MCF 10A (cell line): ENCODE measurements around the gene CLDN7. TPM values are rescaled to one million over a fixed set of nuclear protein-coding genes. Genes with fewer than 3 reads are reported as not detected.

ENCODE experiments used
- BruUV-seq: library from RNA; stranded (reverse); fragments of 400-500 nt; replicated peaks from 2 replicates; lab custom pipeline; 2021; lab: Mats Ljungman, UMichigan
- CTCF ChIA-PET: fragments of 300-600 bp; sonication (Branson Sonifier 250); formaldehyde crosslinking; extraction: SDS; loops from one replicate; lab custom pipeline; 2021; ENCODE audit warnings: antibody characterized with exemption, inconsistent platforms; lab: Yijun Ruan, JAX
- POLR2A ChIA-PET: fragments of 300-600, 350-650 bp; sonication (Branson Sonifier 250); formaldehyde crosslinking; extraction: SDS; loops from one replicate; lab custom pipeline; 2020; ENCODE audit warnings: antibody characterized with exemption, inconsistent platforms; lab: Yijun Ruan, JAX
- DNase-seq: peaks from one replicate; pipeline ENCODE4 v3.0.0-alpha.2; 2018; ENCODE audit not compliant: unreplicated experiment
- H3K27ac Mint-ChIP-seq: one replicate; pipeline ENCODE4 v1.8.0; 2022; ENCODE audit warnings: mild to moderate bottlenecking, low read depth, mixed read lengths; ENCODE audit not compliant: unreplicated experiment
- H3K27me3 Mint-ChIP-seq: one replicate; pipeline ENCODE4 v1.8.0; 2022; ENCODE audit warnings: mixed read lengths; ENCODE audit not compliant: insufficient read depth, unreplicated experiment
- H3K36me3 Mint-ChIP-seq: one replicate; pipeline ENCODE4 v1.8.0; 2022; ENCODE audit warnings: mild to moderate bottlenecking, moderate library complexity, mixed read lengths; ENCODE audit not compliant: insufficient read depth, unreplicated experiment
- H3K4me1 Mint-ChIP-seq: one replicate; pipeline ENCODE4 v1.8.0; 2022; ENCODE audit warnings: mixed read lengths; ENCODE audit not compliant: insufficient read depth, unreplicated experiment
- H3K4me3 Mint-ChIP-seq: one replicate; pipeline ENCODE4 v1.8.0; 2022; ENCODE audit warnings: mild to moderate bottlenecking, moderate library complexity, mixed read lengths; ENCODE audit not compliant: unreplicated experiment
- H3K9me3 Mint-ChIP-seq: one replicate; pipeline ENCODE4 v1.8.0; 2022; ENCODE audit warnings: mixed read lengths; ENCODE audit not compliant: unreplicated experiment
- CTCF ChIP-seq: fragments of 200-600 bp; IDR thresholded peaks from one replicate; pipeline ENCODE4 v1.8.0; 2022; ENCODE audit warnings: antibody characterized with exemption, mild to moderate bottlenecking; ENCODE audit not compliant: unreplicated experiment
- intact Hi-C: fragments of 100-400 bp; cut with micrococcal nuclease; formaldehyde crosslinking; loops from 2 replicates; pipeline ENCODE4 v1.14.1; 2022
- total RNA-seq: library from RNA; stranded (reverse); gene quantifications from 2 replicates; pipeline ENCODE4 v1.2.3, GENCODE V29; 2022

Gene CLDN7
- total RNA-seq, 1 experiment from 2014 or later, result 23.9 TPM

DNA sequence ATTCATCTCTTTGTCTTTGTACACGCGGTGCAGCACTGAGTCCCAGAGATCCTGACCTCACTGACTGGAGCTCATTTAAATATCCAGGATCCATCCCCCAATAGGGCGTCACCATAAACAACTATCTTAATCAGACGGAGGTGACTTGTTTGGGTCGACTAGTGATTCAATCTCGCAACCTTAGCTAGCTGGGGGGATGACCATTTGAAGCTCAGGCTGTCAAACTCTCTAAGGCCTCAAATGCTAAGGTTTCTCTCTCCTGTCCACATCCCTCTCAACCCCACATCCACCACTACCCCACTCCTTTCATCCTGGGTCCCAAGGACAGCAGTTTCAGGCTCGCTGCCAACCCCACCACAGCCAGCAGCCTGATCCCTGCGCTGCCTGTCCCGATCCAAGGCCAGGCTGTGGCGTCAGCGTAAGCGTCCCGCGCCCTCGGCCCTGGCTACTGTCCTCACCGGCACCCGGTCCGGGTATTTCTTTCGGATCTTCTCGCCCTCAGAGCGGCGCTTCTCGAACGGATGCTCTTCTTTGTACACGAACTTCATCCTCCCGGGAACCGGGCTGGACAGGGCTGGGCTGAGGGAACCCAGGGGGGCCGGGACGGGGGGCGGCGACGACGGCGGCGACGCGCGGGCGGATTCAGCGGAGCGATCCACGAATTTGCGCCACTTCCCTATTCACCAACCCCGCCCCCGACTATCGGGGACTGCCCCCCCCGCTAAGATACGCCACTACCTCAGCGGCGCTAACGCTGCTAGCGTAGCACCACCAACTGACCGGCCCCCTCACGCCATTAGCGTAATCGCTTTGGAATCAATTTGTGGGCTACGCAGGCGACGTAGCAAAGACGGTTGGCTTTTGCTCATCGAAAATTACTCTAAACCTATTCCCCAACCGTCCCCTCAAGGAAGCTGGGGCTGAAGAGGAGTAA is 20.2 kb downstream of the CLDN7 start, which contains the start of gene GABARAP:
Gene GABARAP, minus strand, starts transcription at position 667 of the 934 bp plus-strand sequence. Its CDS starts 119 bp downstream, at position 548.
- DNase-seq, result peak; percentile 89
- no peaks in the 10 kb centered on the region for H3K27me3 Mint-ChIP-seq
- peak within 1 kb of the TSS; percentile 100 for H3K4me3 Mint-ChIP-seq
- H3K27ac Mint-ChIP-seq, result peak within 1 kb of the TSS; percentile 99
- H3K4me1 Mint-ChIP-seq, result peaks cover 30% of the 10 kb centered on the region
- no peak for TF ChIP-seq CTCF
- BruUV-seq, result TSS peak; percentile 93
- intact Hi-C loops, result no loop called here
- no peaks in the 10 kb centered on the region for H3K9me3 Mint-ChIP-seq
- POLR2A ChIA-PET, result interaction anchor here (0.6 to 14.3 kb wide), 33 partner anchors 8 to 915 kb away, joined by 3 to 278 read pairs (median 4); partner anchors contain the start of genes ACADVL, CD68, CTDNEP1 and DLG4
- CTCF ChIA-PET, result interaction anchor here (0.8 to 1.9 kb wide), 4 partner anchors 8 to 446 kb away, joined by 3 to 9 read pairs (median 4); partner anchors contain the start of gene TP53
- peaks cover 90% of the 10 kb centered on the region for H3K36me3 Mint-ChIP-seq

- intact Hi-C loops, result no loop called here
- CTCF ChIA-PET, result interaction anchor here (0.7 to 1.9 kb wide), 6 partner anchors 9 to 447 kb away, joined by 3 to 9 read pairs (median 3); partner anchors contain the start of gene TP53
Observed at GRCh38 chr17:7241090-7241733, 21.1 kb downstream of the CLDN7 start.

DNA sequence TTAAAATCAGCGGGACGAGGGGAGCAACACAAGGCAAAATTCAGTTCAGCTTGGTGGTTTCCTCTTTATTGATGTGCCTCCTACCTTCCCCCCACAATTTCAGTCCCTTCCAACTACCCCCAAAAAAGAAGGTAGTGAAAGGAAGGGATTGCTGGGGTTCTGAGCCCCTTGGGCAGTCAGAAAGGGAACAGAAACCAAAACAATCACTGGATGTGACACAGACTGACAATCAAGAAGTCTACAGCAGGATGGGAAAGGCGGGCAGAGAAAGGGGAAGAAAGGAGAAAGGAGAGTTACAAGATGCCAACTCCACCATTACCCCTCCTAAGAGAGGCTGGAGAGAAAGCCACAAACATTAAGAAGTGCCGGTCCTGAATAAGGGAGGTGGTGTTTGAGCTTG is 21.9 kb downstream of the CLDN7 start:
- no peak for TF ChIP-seq CTCF
- Mint-ChIP-seq H3K4me1 (peaks cover 46% of the 10 kb centered on the region), H3K27me3 (no peaks in the 10 kb centered on the region), H3K36me3 (peaks cover 89% of the 10 kb centered on the region), H3K27ac (no peak overlapping the region), H3K9me3 (no peaks in the 10 kb centered on the region), H3K4me3 (peak overlapping the region; percentile 100)
- CTCF ChIA-PET, result interaction anchor here (1.7 kb wide), 1 partner anchor 9 kb away, joined by 4 read pairs; no protein-coding TSS in a partner anchor
- no peak for DNase-seq
- BruUV-seq, result TSS peak; percentile 62
- intact Hi-C loops, result no loop called here
- POLR2A ChIA-PET, result interaction anchor here (0.7 to 14.3 kb wide), 10 partner anchors 9 to 447 kb away, joined by 3 to 278 read pairs (median 8); partner anchors contain the start of genes ACADVL, CTDNEP1, DLG4 and ELP5

More at GRCh38 chr17:7241090-7241733, 21.1 kb downstream of the CLDN7 start:
- Mint-ChIP-seq H3K27ac (peak overlapping the region; percentile 99), H3K36me3 (peaks cover 90% of the 10 kb centered on the region), H3K27me3 (no peaks in the 10 kb centered on the region), H3K4me1 (peaks cover 38% of the 10 kb centered on the region), H3K9me3 (no peaks in the 10 kb centered on the region), H3K4me3 (peak overlapping the region; percentile 100)
- BruUV-seq, result no TSS peak
- POLR2A ChIA-PET, result interaction anchor here (0.6 to 14.3 kb wide), 16 partner anchors 7 to 446 kb away, joined by 3 to 278 read pairs (median 12); partner anchors contain the start of genes ACADVL, CTDNEP1, DLG4 and DVL2
- no peak for TF ChIP-seq CTCF
- no peak for DNase-seq
